Astrocyte of the spinal cord (primary cell): ENCODE results near the gene CELSR1.

Source experiments
- DNase-seq: peaks from one replicate; pipeline ENCODE4 v3.0.0; 2011; ENCODE audit warnings: low read depth, low spot score
- H3K4me3 ChIP-seq: 2 replicates; pipeline ENCODE4 v1.5.1; 2011; ENCODE audit warnings: low read depth, mild to moderate bottlenecking, low read length, moderate library complexity
- CTCF ChIP-seq: IDR thresholded peaks from 2 replicates; pipeline ENCODE4 v1.5.1; 2012; ENCODE audit warnings: low read depth, mild to moderate bottlenecking, low read length, inconsistent platforms
- in situ Hi-C: cut with HindIII; loops from 2 replicates; pipeline ENCODE4 v1.10.0; 2017; ENCODE audit warnings: low sequenced_read_pairs

Gene CELSR1

GRCh38 chr22:46469711-46470110, 67.7 kb downstream of the CELSR1 start:
- no peak for TF ChIP-seq CTCF
- no peak overlapping the region for H3K4me3 ChIP-seq
- no peak for DNase-seq
- in situ Hi-C loops: no loop called here

- no peak for DNase-seq
- in situ Hi-C loops: no loop called here
- TF ChIP-seq CTCF: no peak
- H3K4me3 ChIP-seq: no peak overlapping the region
These were observed 70.4 kb downstream of the CELSR1 start for GRCh38 chr22:46467006-46467405.

GRCh38 chr22:46466255-46466676, 71.2 kb downstream of the CELSR1 start:
- no peak for DNase-seq
- in situ Hi-C loops: no loop called here
- no peak overlapping the region for H3K4me3 ChIP-seq
- no peak for TF ChIP-seq CTCF

- TF ChIP-seq CTCF: no peak
- no peak for DNase-seq
- in situ Hi-C loops: no loop called here
- no peak overlapping the region for H3K4me3 ChIP-seq
These were observed 71.6 kb downstream of the CELSR1 start for GRCh38 chr22:46465793-46466192.

- no peak for DNase-seq
- in situ Hi-C loops: no loop called here
- no peak overlapping the region for H3K4me3 ChIP-seq
- TF ChIP-seq CTCF: no peak
These were observed 72.1 kb downstream of the CELSR1 start for GRCh38 chr22:46465345-46465720.

- DNase-seq: no peak
- no peak overlapping the region for H3K4me3 ChIP-seq
- TF ChIP-seq CTCF: no peak
- in situ Hi-C loops: no loop called here
These were observed 72.6 kb downstream of the CELSR1 start for GRCh38 chr22:46464701-46465344.

- no peak for DNase-seq
- in situ Hi-C loops: no loop called here
- H3K4me3 ChIP-seq: no peak overlapping the region
- no peak for TF ChIP-seq CTCF
These were observed 73.1 kb downstream of the CELSR1 start for GRCh38 chr22:46464296-46464695.
